K562 (cell line): Measurements from ENCODE around the gene CLIP4. TPM values are rescaled to one million over a fixed set of nuclear protein-coding genes. Genes with fewer than 3 reads are reported as not detected.

Experiments used
- MAZ ChIP-seq, 2 experiments: fragments of 450-650 bp in 1 of 2; sonication (generic) in 1 of 2; formaldehyde crosslinking; IDR thresholded peaks in 1 of 2; conservative IDR thresholded peaks in 1 of 2; 2 replicates each; pipeline versions ENCODE4 v1.4.0 to v1.5.0; 2020; ENCODE audit warnings: mild to moderate bottlenecking in 1 of 2, missing genetic modification reagents in 1 of 2
- MTA1 ChIP-seq: fragments of 450-650 bp; IDR thresholded peaks from 2 replicates; pipeline ENCODE4 v1.6.1; 2017; ENCODE audit warnings: borderline replicate concordance
- RAD21 ChIP-seq, 2 experiments: fragments of 250-450 bp in 1 of 2; fragments of 450-650 bp in 1 of 2; sonication (Bioruptor Pico) in 1 of 2; formaldehyde crosslinking in 1 of 2; IDR thresholded peaks in 1 of 2; conservative IDR thresholded peaks in 1 of 2; 2 replicates each; pipeline versions ENCODE4 v1.4.0 to v1.8.0; 2020 to 2022; ENCODE audit warnings: mild to moderate bottlenecking in 2 of 2, moderate library complexity in 1 of 2
- ZKSCAN8 ChIP-seq: fragments of 200-800 bp; sonication (Bioruptor generic); IDR thresholded peaks from 2 replicates; pipeline ENCODE4 v1.6.1; 2016; ENCODE audit warnings: missing genetic modification characterization, missing compliant biosample characterization
- polyA plus RNA-seq, 8 experiments: library from polyadenylated mRNA; depleted of rRNA in 4 of 8; stranded (reverse) in 5 of 8; unstranded in 3 of 8; fragments of >200 nt; fragmentation: Nextera tagmentation in 2 of 8; fragmentation: Illumina TruSeq in 1 of 8; extraction: Ambion mirVana in 2 of 8; extraction: Trizol in 1 of 8; gene quantifications; 2 replicates each; pipeline versions ENCODE4 v1.2.1 to v1.2.3, GENCODE V29; 2011 to 2014; ENCODE audit warnings: inconsistent platforms in 1 of 8, missing spikeins in 1 of 8
- total RNA-seq, 7 experiments: library from RNA; depleted of rRNA in 6 of 7; stranded (reverse); fragments of >200 nt in 6 of 7; fragmentation: Illumina TruSeq in 2 of 7; extraction: Trizol in 2 of 7; gene quantifications; 2 replicates each; pipeline versions ENCODE4 v1.2.1 to v1.2.3, GENCODE V29; 2011 to 2021; ENCODE audit warnings: low replicate concordance in 1 of 7
- TF ChIP-seq, protein P1 (sequence below), 2 experiments: fragments of 450-650 bp; IDR thresholded peaks; 2 replicates each; pipeline ENCODE4 v1.6.1; 2018; ENCODE audit warnings: mild to moderate bottlenecking in 2 of 2, low read depth in 1 of 2; ENCODE audit not compliant: partially characterized antibody in 2 of 2

The CLIP4 gene
- total and polyA plus RNA-seq, 9 of the 15 experiments (the other 6 are each of a cell fraction or from before 2014, with no cell fraction given): 0.03 to 0.38 (median 0.13) TPM; not detected in 5

DNA sequence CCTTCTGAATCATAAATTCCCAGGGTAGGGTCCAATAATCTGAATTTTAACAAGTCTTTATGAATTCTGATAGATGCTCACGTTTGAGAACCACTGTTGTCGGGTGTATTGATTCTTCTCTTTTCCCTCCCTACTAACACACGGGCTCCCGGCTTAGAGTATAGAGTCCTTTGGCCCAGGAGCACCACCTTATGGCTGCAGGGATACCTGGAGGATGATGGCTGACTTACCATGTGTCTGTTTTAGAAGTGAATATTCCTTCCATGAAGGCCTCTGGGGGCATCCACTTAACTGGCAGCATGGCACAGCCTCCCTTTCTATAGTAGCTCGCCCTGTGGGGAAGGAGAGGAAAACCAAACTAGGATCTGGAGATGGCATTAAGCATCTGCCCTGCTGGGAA lies 91.7 kb downstream of the CLIP4 start (continued):
- TF ChIP-seq, protein P1, sequence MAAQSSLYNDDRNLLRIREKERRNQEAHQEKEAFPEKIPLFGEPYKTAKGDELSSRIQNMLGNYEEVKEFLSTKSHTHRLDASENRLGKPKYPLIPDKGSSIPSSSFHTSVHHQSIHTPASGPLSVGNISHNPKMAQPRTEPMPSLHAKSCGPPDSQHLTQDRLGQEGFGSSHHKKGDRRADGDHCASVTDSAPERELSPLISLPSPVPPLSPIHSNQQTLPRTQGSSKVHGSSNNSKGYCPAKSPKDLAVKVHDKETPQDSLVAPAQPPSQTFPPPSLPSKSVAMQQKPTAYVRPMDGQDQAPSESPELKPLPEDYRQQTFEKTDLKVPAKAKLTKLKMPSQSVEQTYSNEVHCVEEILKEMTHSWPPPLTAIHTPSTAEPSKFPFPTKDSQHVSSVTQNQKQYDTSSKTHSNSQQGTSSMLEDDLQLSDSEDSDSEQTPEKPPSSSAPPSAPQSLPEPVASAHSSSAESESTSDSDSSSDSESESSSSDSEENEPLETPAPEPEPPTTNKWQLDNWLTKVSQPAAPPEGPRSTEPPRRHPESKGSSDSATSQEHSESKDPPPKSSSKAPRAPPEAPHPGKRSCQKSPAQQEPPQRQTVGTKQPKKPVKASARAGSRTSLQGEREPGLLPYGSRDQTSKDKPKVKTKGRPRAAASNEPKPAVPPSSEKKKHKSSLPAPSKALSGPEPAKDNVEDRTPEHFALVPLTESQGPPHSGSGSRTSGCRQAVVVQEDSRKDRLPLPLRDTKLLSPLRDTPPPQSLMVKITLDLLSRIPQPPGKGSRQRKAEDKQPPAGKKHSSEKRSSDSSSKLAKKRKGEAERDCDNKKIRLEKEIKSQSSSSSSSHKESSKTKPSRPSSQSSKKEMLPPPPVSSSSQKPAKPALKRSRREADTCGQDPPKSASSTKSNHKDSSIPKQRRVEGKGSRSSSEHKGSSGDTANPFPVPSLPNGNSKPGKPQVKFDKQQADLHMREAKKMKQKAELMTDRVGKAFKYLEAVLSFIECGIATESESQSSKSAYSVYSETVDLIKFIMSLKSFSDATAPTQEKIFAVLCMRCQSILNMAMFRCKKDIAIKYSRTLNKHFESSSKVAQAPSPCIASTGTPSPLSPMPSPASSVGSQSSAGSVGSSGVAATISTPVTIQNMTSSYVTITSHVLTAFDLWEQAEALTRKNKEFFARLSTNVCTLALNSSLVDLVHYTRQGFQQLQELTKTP (IDR thresholded peaks at IDR 0.05; ENCODE audit: low read depth in 1 of 2, partially characterized antibody in 2 of 2): no peak
- TF ChIP-seq ZKSCAN8 (CRISPR knock-in tag) (no peak), RAD21 (CRISPR knock-in tag; conservative IDR thresholded peaks at IDR 0.05 in 1 of 2, IDR thresholded peaks at IDR 0.05 in 1 of 2) (peak in 1 of 2 experiments; percentile 21; a peak in 1 of 4 replicates), MTA1 (no peak), MAZ (CRISPR knock-in tag; conservative IDR thresholded peaks at IDR 0.05 in 1 of 2, IDR thresholded peaks at IDR 0.05 in 1 of 2) (no peak)
